Activated T-helper 1 cell treated with anti-CD3 and anti-CD28 coated beads, Interleukin-2, amount 50 U/mL, for 16 hours (primary cell): ENCODE data around the gene GLS.
A peak's percentile ranks its signal among the peaks of the same experiment; 100 is the strongest.

Source experiments
- DNase-seq, 2 donors: peaks; one replicate each; pipeline ENCODE4 v3.0.0-alpha.2; 2020; ENCODE audit warnings: low read depth in 1 of 2, low spot score in 1 of 2

The GLS gene

GRCh38 chr2:191012346-191012745, 131.7 kb downstream of the GLS start:
- no peak for DNase-seq

- no peak for DNase-seq
These were observed 132.4 kb downstream of the GLS start for GRCh38 chr2:191012845-191013681.

- DNase-seq, result no peak
These were observed 133.0 kb downstream of the GLS start for GRCh38 chr2:191013682-191013931.

GRCh38 chr2:191013932-191014652, 133.5 kb downstream of the GLS start, which contains the start of gene STAT1:
TSS of gene STAT1 (minus strand) at chr2:191014171. CDS start at chr2:191010003, 4,168 bp downstream.
- DNase-seq, result peak; percentile 91 to 97

GRCh38 chr2:191014653-191015020, 134.0 kb downstream of the GLS start:
- no peak for DNase-seq
